CD8-positive, alpha-beta memory T cell (primary cell): ENCODE data around the gene LRRC9. TPM values are rescaled to one million over a fixed set of nuclear protein-coding genes. Genes with fewer than 3 reads are reported as not detected.

ENCODE experiments used
- CTCF ChIA-PET: fragments of 350-600 bp; sonication (Branson Sonifier 250); formaldehyde crosslinking; loops from one replicate; lab custom pipeline; 2021; ENCODE audit warnings: antibody characterized with exemption; lab: Charles Lee
- POLR2A ChIA-PET: fragments of 350-600 bp; sonication (Branson Sonifier 250); formaldehyde crosslinking; loops from one replicate; lab custom pipeline; 2021; ENCODE audit warnings: antibody characterized with exemption; lab: Charles Lee
- DNase-seq, 5 donors: peaks; one replicate each; pipeline versions ENCODE4 v3.0.0 to v3.0.0-alpha.2; 2020 to 2022; ENCODE audit warnings: mixed read lengths in 1 of 5
- H3K27ac ChIP-seq: one replicate; pipeline ENCODE4 v1.7.0; 2013; ENCODE audit warnings: low read depth, mild to moderate bottlenecking, low read length, moderate library complexity
- H3K27me3 ChIP-seq: 2 replicates; pipeline ENCODE4 v1.7.0; 2013; ENCODE audit warnings: low read length, mild to moderate bottlenecking; ENCODE audit not compliant: insufficient read depth, poor library complexity, severe bottlenecking
- H3K36me3 ChIP-seq: 2 replicates; pipeline ENCODE4 v1.7.0; 2013; ENCODE audit warnings: mild to moderate bottlenecking, low read length, moderate library complexity; ENCODE audit not compliant: insufficient read depth
- H3K4me1 ChIP-seq: 2 replicates; pipeline ENCODE4 v1.7.0; 2013; ENCODE audit warnings: mild to moderate bottlenecking, low read length, moderate library complexity; ENCODE audit not compliant: insufficient read depth
- H3K4me3 ChIP-seq: 2 replicates; pipeline ENCODE4 v1.7.0; 2013; ENCODE audit warnings: mild to moderate bottlenecking, low read length
- H3K9me3 ChIP-seq: 2 replicates; pipeline ENCODE4 v1.7.0; 2013; ENCODE audit warnings: mild to moderate bottlenecking, low read length
- H3K27ac Mint-ChIP-seq, 8 donors: one replicate each; pipeline ENCODE4 v1.8.0; 2020 to 2021; ENCODE audit warnings: mixed read lengths in 8 of 8, mild to moderate bottlenecking in 6 of 8, inconsistent platforms in 3 of 8, moderate library complexity in 3 of 8
- H3K27me3 Mint-ChIP-seq, 2 donors: one replicate each; pipeline ENCODE4 v1.8.0; 2020 to 2021; ENCODE audit warnings: mixed read lengths in 2 of 2, mild to moderate bottlenecking in 1 of 2, moderate library complexity in 1 of 2
- H3K36me3 Mint-ChIP-seq, 3 donors: one replicate each; pipeline ENCODE4 v1.8.0; 2020 to 2021; ENCODE audit warnings: mixed read lengths in 3 of 3, inconsistent platforms in 1 of 3, mild to moderate bottlenecking in 1 of 3
- H3K4me1 Mint-ChIP-seq, 3 donors: one replicate each; pipeline ENCODE4 v1.8.0; 2020 to 2021; ENCODE audit warnings: mixed read lengths in 3 of 3, inconsistent platforms in 1 of 3, mild to moderate bottlenecking in 1 of 3
- H3K4me3 Mint-ChIP-seq, 7 donors: one replicate each; pipeline ENCODE4 v1.8.0; 2020 to 2021; ENCODE audit warnings: mixed read lengths in 7 of 7, mild to moderate bottlenecking in 6 of 7, moderate library complexity in 4 of 7, inconsistent platforms in 2 of 7
- H3K9me3 Mint-ChIP-seq, 5 donors: one replicate each; pipeline ENCODE4 v1.8.0; 2020 to 2022; ENCODE audit warnings: mixed read lengths in 5 of 5, mild to moderate bottlenecking in 3 of 5, moderate library complexity in 2 of 5, inconsistent platforms in 1 of 5
- polyA plus RNA-seq: library from polyadenylated mRNA; unstranded; fragments of 300-500 nt; fragmentation: Illumina TruSeq; gene quantifications from one replicate; pipeline ENCODE4 v1.2.3, GENCODE V29; 2021
- total RNA-seq, 2 experiments: library from RNA; stranded (reverse); gene quantifications; one replicate each; pipeline ENCODE4 v1.2.3, GENCODE V29; 2021

LRRC9 gene
- total RNA-seq = not detected
- not detected for polyA plus RNA-seq

DNA sequence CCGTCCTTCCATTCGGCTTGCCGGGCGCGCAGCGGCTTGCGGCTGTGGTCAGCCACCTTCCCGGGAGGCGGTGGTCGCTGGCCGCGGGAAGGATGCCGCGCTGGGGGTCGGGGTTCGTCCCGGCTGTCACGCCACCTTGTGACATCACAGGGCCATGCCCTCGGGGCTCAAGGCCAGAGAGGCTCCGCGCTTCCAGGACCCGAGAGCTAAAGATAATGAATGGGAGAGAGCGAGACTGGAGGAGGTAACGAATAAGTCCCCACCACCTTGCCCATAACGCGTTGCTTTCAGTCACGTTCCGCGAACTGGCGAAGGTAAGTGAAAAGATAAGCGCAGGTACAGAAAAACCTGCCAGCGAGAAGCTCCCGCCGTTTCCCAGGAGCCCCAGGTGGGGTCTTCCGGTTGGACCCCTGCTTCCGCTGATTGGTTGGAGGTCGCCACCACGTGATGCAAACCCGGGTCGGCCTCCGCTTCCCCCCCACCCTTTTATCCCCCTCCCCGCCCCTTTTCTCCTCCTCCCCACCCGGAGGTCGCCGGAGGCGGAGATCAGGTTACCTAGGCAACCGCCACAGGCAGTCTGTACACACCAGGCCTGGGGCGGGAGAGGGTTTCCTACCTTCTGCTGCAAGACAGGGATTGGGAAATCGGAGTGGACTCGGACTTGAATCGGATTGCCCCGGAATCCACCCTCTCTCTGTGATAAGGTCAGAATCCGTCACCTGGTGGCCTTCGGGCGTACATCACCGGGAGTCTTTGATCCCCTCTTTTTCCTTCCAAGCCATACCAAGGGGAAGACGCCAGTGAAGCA, at the start of gene LRRC9:
Gene LRRC9, plus strand, starts transcription at position 575 of the 808 bp plus-strand sequence.
- POLR2A ChIA-PET = no interaction called here
- H3K4me1 ChIP-seq = peaks cover 6% of the 10 kb centered on the region
- H3K27ac Mint-ChIP-seq = peak within 1 kb of the TSS in 1 of 8 donors; percentile 21
- H3K27ac ChIP-seq = no peak within 1 kb of the TSS
- peaks cover 8 to 17% (median 11%) of the 10 kb centered on the region in 3 donors for H3K4me1 Mint-ChIP-seq
- peak in 3 of 5 donors; percentile 1 to 67 (median 57) for DNase-seq
- no peaks in the 10 kb centered on the region for H3K9me3 ChIP-seq
- H3K9me3 Mint-ChIP-seq = peaks cover 0 to 7% (median 0%) of the 10 kb centered on the region in 5 donors
- H3K4me3 ChIP-seq = no peak within 1 kb of the TSS
- CTCF ChIA-PET = interaction anchor here (1.0 kb wide), 1 partner anchor 45 kb away, joined by 3 read pairs; no protein-coding TSS in a partner anchor
- H3K36me3 ChIP-seq = no peaks in the 10 kb centered on the region
- H3K4me3 Mint-ChIP-seq = peak within 1 kb of the TSS; percentile 52 to 76 (median 72)
- H3K27me3 Mint-ChIP-seq = peaks cover 25 to 78% of the 10 kb centered on the region in 2 donors
- H3K36me3 Mint-ChIP-seq = no peaks in the 10 kb centered on the region
- peaks cover 15% of the 10 kb centered on the region for H3K27me3 ChIP-seq

DNA sequence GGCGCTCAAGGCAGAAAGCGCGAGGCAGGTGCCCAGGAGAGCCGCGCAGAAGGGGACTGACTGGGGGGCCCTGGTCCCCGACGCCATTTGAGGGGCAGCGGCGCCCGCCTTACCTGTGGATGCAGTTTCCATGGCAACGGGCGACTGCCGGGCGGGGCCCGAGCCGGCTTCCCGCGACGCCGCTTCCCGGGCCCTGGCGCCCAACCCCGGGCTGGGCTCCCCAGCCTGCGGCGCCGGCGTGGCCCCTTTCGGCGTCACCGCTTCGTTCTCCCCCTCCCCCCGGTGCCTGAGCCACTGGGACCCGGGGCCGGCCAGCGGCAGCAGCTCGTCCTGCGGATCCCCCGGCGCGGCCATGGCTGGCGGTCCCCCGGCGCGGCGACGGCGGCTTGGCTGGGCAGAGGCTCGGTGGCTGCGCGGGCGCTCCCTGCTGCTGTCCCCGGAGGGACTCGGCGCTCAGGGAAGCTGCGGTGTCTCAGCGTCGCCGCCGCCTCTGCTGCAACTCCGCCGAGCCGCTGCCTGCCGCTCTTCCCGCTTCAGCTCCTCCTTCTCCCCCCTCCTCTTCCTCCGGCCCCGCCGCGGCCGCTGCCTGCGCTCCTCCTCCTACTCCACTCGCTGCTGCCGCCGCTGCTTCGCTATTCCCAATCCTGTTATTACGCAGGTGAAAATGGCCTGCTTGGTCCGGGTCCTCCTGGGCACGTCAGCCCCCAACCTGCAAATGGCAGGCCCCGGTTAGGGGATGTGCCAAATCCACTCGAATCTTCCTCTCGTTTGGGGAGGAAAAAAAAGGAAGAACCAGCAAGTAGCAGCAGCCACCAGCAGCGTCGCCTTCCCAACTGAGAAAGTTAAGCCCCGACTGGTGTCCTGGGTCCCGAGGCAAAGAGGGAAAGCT, 49.4 kb upstream of the LRRC9 start, which contains the start of gene RTN1:
Gene RTN1, minus strand, starts transcription at position 500 of the 889 bp plus-strand sequence. Its CDS starts 146 bp downstream, at position 354.
- peaks cover 36 to 60% of the 10 kb centered on the region in 2 donors for H3K27me3 Mint-ChIP-seq
- CTCF ChIA-PET = interaction anchor here (1.0 kb wide), 1 partner anchor 15 kb away, joined by 3 read pairs; no protein-coding TSS in a partner anchor
- POLR2A ChIA-PET = no interaction called here
- no peaks in the 10 kb centered on the region for H3K4me1 ChIP-seq
- peaks cover 0 to 2% (median 0%) of the 10 kb centered on the region in 5 donors for H3K9me3 Mint-ChIP-seq
- no peak within 1 kb of the TSS for H3K4me3 ChIP-seq
- H3K4me3 Mint-ChIP-seq = peak within 1 kb of the TSS in 5 of 7 donors; percentile 59 to 78 (median 70)
- H3K36me3 ChIP-seq = no peaks in the 10 kb centered on the region
- H3K36me3 Mint-ChIP-seq = no peaks in the 10 kb centered on the region
- no peak within 1 kb of the TSS for H3K27ac Mint-ChIP-seq
- peaks cover 8% of the 10 kb centered on the region for H3K27me3 ChIP-seq
- H3K4me1 Mint-ChIP-seq = peaks cover 6 to 15% (median 9%) of the 10 kb centered on the region in 3 donors
- no peak for DNase-seq
- H3K9me3 ChIP-seq = no peaks in the 10 kb centered on the region
- no peak within 1 kb of the TSS for H3K27ac ChIP-seq

DNA sequence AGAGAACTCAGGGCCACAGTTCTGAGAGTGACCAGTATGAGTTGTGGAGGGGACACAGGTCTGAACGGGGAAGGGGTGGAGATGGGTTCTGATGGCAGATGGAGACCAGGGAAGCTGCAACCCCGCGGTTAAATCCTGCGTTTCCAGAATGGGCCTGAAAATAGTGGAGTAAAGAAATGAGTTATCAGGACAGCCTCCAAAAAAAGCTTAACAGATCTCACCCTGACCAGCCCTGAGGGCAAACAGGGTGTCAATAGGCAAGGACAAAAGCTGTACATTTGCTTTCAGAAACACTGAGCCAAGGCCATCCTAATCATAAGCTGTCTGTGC, 48.8 kb upstream of the LRRC9 start:
- ChIA-PET POLR2A (no interaction called here), CTCF (interaction anchor here (1.0 kb wide), 1 partner anchor 14 kb away, joined by 3 read pairs; no protein-coding TSS in a partner anchor)
- no peak for DNase-seq
- peaks cover 0 to 2% (median 0%) of the 10 kb centered on the region in 5 donors for H3K9me3 Mint-ChIP-seq
- Histone ChIP-seq H3K9me3 (no peaks in the 10 kb centered on the region), H3K27ac (no peak overlapping the region), H3K4me3 (no peak overlapping the region), H3K27me3 (peaks cover 8% of the 10 kb centered on the region), H3K36me3 (no peaks in the 10 kb centered on the region), H3K4me1 (no peaks in the 10 kb centered on the region)
- H3K27ac Mint-ChIP-seq = no peak overlapping the region
- H3K36me3 Mint-ChIP-seq = no peaks in the 10 kb centered on the region
- peaks cover 6 to 15% (median 9%) of the 10 kb centered on the region in 3 donors for H3K4me1 Mint-ChIP-seq
- H3K4me3 Mint-ChIP-seq = peak overlapping the region in 5 of 7 donors; percentile 38 to 78 (median 70)
- peaks cover 35 to 57% of the 10 kb centered on the region in 2 donors for H3K27me3 Mint-ChIP-seq

DNA sequence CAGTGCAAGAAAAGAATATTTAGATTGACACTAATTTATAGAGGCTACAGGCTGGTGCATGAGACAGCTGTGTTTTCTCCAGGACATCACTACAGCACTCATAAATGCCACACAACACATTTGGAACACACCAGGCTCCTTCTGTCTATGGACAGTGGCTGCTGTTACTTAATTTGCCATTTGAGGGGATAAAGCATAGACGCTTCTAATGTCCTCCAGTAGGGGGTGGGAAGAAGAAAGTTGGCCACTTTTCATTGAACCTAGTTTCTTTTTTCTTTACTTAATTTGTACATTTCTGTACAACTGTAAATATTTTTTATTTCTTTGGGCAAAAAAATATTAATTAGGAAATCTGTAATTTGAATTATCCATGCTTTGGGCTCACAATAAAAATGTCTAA, 37.0 kb upstream of the LRRC9 start:
- H3K9me3 Mint-ChIP-seq = peaks cover 0 to 7% (median 4%) of the 10 kb centered on the region in 5 donors
- no peak overlapping the region for H3K27ac ChIP-seq
- no peaks in the 10 kb centered on the region for H3K4me1 ChIP-seq
- CTCF ChIA-PET = no interaction called here
- H3K27me3 Mint-ChIP-seq = peaks cover 13 to 25% of the 10 kb centered on the region in 2 donors
- no peaks in the 10 kb centered on the region for H3K36me3 Mint-ChIP-seq
- POLR2A ChIA-PET = no interaction called here
- no peak overlapping the region for H3K4me3 ChIP-seq
- no peaks in the 10 kb centered on the region for H3K9me3 ChIP-seq
- no peak overlapping the region for H3K4me3 Mint-ChIP-seq
- no peak overlapping the region for H3K27ac Mint-ChIP-seq
- H3K36me3 ChIP-seq = no peaks in the 10 kb centered on the region
- no peak for DNase-seq
- H3K4me1 Mint-ChIP-seq = no peaks in the 10 kb centered on the region
- no peaks in the 10 kb centered on the region for H3K27me3 ChIP-seq

DNA sequence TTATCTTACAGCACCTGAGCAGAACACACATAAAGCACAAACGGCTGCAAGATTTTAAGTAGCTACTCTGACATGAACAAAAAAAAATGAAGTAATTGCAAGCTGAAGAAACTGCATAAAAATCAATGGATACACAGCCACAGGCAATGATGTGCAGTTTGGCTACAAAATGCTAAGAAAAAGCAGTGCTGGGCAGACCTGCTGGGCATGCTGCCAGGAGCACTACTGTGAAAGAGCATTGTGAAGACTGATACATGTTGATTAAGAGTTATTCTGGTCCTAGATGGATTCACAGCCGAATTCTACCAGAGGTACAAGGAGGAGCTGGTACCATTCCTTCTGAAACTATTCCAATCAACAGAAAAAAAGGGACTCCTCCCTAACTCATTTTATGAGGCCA, 29.3 kb upstream of the LRRC9 start:
- POLR2A ChIA-PET = no interaction called here
- Histone ChIP-seq H3K9me3 (no peaks in the 10 kb centered on the region), H3K4me3 (no peak overlapping the region), H3K36me3 (no peaks in the 10 kb centered on the region), H3K27ac (no peak overlapping the region), H3K27me3 (no peaks in the 10 kb centered on the region), H3K4me1 (no peaks in the 10 kb centered on the region)
- H3K9me3 Mint-ChIP-seq = peaks cover 0 to 4% (median 0%) of the 10 kb centered on the region in 5 donors
- peaks cover 6 to 16% of the 10 kb centered on the region in 2 donors for H3K27me3 Mint-ChIP-seq
- DNase-seq = no peak
- no peaks in the 10 kb centered on the region for H3K36me3 Mint-ChIP-seq
- no peaks in the 10 kb centered on the region for H3K4me1 Mint-ChIP-seq
- no peak overlapping the region for H3K27ac Mint-ChIP-seq
- no peak overlapping the region for H3K4me3 Mint-ChIP-seq
- CTCF ChIA-PET = no interaction called here

DNA sequence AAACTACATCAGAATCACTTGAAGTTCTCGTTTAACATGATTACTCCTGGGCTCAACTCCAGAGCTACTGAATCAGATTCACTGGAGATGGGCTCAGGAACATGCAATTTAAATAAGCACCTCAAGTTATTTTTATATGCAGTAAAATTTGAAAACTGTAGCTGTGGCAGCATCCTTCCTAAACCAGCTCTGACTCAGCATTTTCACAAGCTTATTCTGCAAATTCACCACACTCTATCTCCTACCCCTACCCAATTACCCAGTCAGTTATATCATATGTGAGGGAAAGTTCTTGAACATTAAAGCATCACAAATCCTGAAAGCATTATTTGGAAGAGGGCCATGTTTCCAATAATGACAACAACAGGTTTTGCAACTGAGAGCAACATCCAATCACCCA, 24.2 kb upstream of the LRRC9 start:
- H3K27me3 Mint-ChIP-seq = peaks cover 1 to 30% of the 10 kb centered on the region in 2 donors
- Histone ChIP-seq H3K27me3 (no peaks in the 10 kb centered on the region), H3K27ac (no peak overlapping the region), H3K36me3 (no peaks in the 10 kb centered on the region), H3K4me1 (no peaks in the 10 kb centered on the region), H3K9me3 (no peaks in the 10 kb centered on the region), H3K4me3 (no peak overlapping the region)
- H3K36me3 Mint-ChIP-seq = no peaks in the 10 kb centered on the region
- H3K4me3 Mint-ChIP-seq = no peak overlapping the region
- no peak overlapping the region for H3K27ac Mint-ChIP-seq
- CTCF ChIA-PET = interaction anchor here (1.1 kb wide), 1 partner anchor 9 kb away, joined by 3 read pairs; no protein-coding TSS in a partner anchor
- DNase-seq = no peak
- POLR2A ChIA-PET = no interaction called here
- no peaks in the 10 kb centered on the region for H3K9me3 Mint-ChIP-seq
- H3K4me1 Mint-ChIP-seq = no peaks in the 10 kb centered on the region

DNA sequence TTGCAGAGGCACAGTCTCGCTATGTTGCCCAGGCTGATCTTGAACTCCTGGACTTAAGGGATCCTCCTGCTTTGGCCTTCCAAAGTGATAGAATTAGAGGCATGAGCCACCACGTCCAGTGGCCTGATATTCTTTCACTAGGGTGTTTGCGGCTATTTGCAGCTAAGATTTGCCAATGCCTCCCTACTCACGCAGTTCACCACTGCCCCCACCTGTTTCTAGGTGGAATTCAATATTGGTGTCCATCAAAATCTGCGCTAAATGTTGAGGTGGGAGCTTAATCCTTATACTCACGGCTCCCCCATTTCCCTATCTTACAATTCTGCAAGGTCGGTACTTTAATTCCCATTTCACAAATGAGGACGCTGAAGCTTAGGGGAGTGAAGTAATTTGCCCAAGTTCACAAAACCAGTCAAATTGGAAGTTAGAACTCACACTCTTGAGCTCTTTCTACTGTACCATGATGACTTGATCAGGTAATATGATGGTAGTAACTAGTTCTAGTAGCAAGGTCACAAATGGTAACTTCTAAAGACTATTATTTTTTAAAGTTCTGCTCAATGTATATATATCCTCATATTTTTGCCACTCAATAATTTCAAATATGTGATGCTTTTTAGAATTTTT, 22.1 kb upstream of the LRRC9 start:
- ChIA-PET POLR2A (no interaction called here), CTCF (no interaction called here)
- Histone ChIP-seq H3K36me3 (no peaks in the 10 kb centered on the region), H3K27me3 (no peaks in the 10 kb centered on the region), H3K27ac (no peak overlapping the region), H3K4me1 (no peaks in the 10 kb centered on the region), H3K4me3 (no peak overlapping the region), H3K9me3 (no peaks in the 10 kb centered on the region)
- peaks cover 3 to 33% of the 10 kb centered on the region in 2 donors for H3K27me3 Mint-ChIP-seq
- H3K9me3 Mint-ChIP-seq = peaks cover 0 to 1% (median 0%) of the 10 kb centered on the region in 5 donors
- no peak for DNase-seq
- no peaks in the 10 kb centered on the region for H3K36me3 Mint-ChIP-seq
- H3K4me3 Mint-ChIP-seq = no peak overlapping the region
- no peak overlapping the region for H3K27ac Mint-ChIP-seq
- H3K4me1 Mint-ChIP-seq = no peaks in the 10 kb centered on the region
